Trophoblast cell (in vitro differentiated cells and primary cell): Measurements from ENCODE around the gene PIK3CG.

ENCODE experiments used
- DNase-seq, 2 donors: peaks; one replicate each; pipeline ENCODE4 v3.0.0-alpha.2; 2016
- H2AFZ ChIP-seq: 2 replicates; pipeline ENCODE4 v1.6.1; 2013; ENCODE audit warnings: low read length, moderate library complexity, mild to moderate bottlenecking; ENCODE audit not compliant: insufficient read depth, poor library complexity
- H2AK5ac ChIP-seq: 2 replicates; pipeline ENCODE4 v1.6.1; 2013; ENCODE audit warnings: mild to moderate bottlenecking, low read length
- H2BK120ac ChIP-seq: 2 replicates; pipeline ENCODE4 v1.6.1; 2013; ENCODE audit warnings: low read length, mild to moderate bottlenecking, moderate library complexity; ENCODE audit not compliant: insufficient read depth, poor library complexity
- H2BK12ac ChIP-seq: 2 replicates; pipeline ENCODE4 v1.6.1; 2013; ENCODE audit warnings: mild to moderate bottlenecking, low read length, moderate library complexity
- H2BK5ac ChIP-seq: 2 replicates; pipeline ENCODE4 v1.6.1; 2013; ENCODE audit warnings: low read length, low read depth, moderate library complexity, mild to moderate bottlenecking; ENCODE audit not compliant: poor library complexity
- H3K14ac ChIP-seq: 2 replicates; pipeline ENCODE4 v1.6.1; 2013; ENCODE audit warnings: mild to moderate bottlenecking, low read length
- H3K18ac ChIP-seq: 2 replicates; pipeline ENCODE4 v1.6.1; 2013; ENCODE audit warnings: mild to moderate bottlenecking, low read length
- H3K23ac ChIP-seq: 2 replicates; pipeline ENCODE4 v1.6.1; 2013; ENCODE audit warnings: low read length
- H3K27ac ChIP-seq: 2 replicates; pipeline ENCODE4 v1.5.1; 2013; ENCODE audit warnings: low read depth, mild to moderate bottlenecking, inconsistent platforms, low read length, moderate library complexity
- H3K27me3 ChIP-seq: 2 replicates; pipeline ENCODE4 v1.6.1; 2013; ENCODE audit warnings: inconsistent platforms, mild to moderate bottlenecking, low read length, moderate library complexity; ENCODE audit not compliant: insufficient read depth
- H3K36me3 ChIP-seq, 2 experiments: 1 replicate in 1 of 2; 2 replicates in 1 of 2; pipeline ENCODE4 v1.6.1; 2013; ENCODE audit warnings: low read length in 2 of 2, mild to moderate bottlenecking in 2 of 2, moderate library complexity in 1 of 2; ENCODE audit not compliant: insufficient read depth in 2 of 2, control insufficient read depth in 1 of 2
- H3K4ac ChIP-seq: 2 replicates; pipeline ENCODE4 v1.6.1; 2013; ENCODE audit warnings: low read depth, mild to moderate bottlenecking, low read length, moderate library complexity
- H3K4me1 ChIP-seq, 2 experiments: 1 replicate in 1 of 2; 2 replicates in 1 of 2; pipeline ENCODE4 v1.6.1; 2013; ENCODE audit warnings: low read length in 2 of 2, mild to moderate bottlenecking in 2 of 2, moderate library complexity in 1 of 2; ENCODE audit not compliant: insufficient read depth in 2 of 2, control insufficient read depth in 1 of 2
- H3K4me2 ChIP-seq: 2 replicates; pipeline ENCODE4 v1.6.1; 2013; ENCODE audit warnings: inconsistent platforms, mild to moderate bottlenecking, low read length, moderate library complexity
- H3K4me3 ChIP-seq: 2 replicates; pipeline ENCODE4 v1.5.1; 2013; ENCODE audit warnings: mild to moderate bottlenecking, low read depth, low read length, inconsistent platforms
- H3K79me1 ChIP-seq: one replicate; pipeline ENCODE4 v1.6.1; 2013; ENCODE audit warnings: low read length
- H3K79me2 ChIP-seq: 2 replicates; pipeline ENCODE4 v1.6.1; 2013; ENCODE audit warnings: low read length, mild to moderate bottlenecking; ENCODE audit not compliant: control insufficient read depth, insufficient read depth, poor library complexity
- H3K9ac ChIP-seq: 2 replicates; pipeline ENCODE4 v1.6.1; 2013; ENCODE audit warnings: mild to moderate bottlenecking, low read length
- H3K9me3 ChIP-seq: 2 replicates; pipeline ENCODE4 v1.6.1; 2013; ENCODE audit warnings: low read depth, mild to moderate bottlenecking, control low read depth, inconsistent platforms, low read length; ENCODE audit not compliant: insufficient read depth
- H4K12ac ChIP-seq: 2 replicates; pipeline ENCODE4 v1.6.1; 2013; ENCODE audit warnings: low read depth, mild to moderate bottlenecking, low read length, moderate library complexity
- H4K8ac ChIP-seq: 2 replicates; pipeline ENCODE4 v1.6.1; 2013; ENCODE audit warnings: low read depth, mild to moderate bottlenecking, low read length, moderate library complexity
- H4K91ac ChIP-seq: one replicate; pipeline ENCODE4 v1.6.1; 2013; ENCODE audit warnings: low read depth, mild to moderate bottlenecking, low read length, moderate library complexity
- WGBS: extraction: QIAGEN DNeasy Blood & Tissue Kit; methylation state at CpG from one replicate; pipeline ENCODE4 v1.1.7; 2013; ENCODE audit warnings: missing lambda C conversion rate; ENCODE audit not compliant: insufficient read length, insufficient coverage; ENCODE audit errors: extremely low coverage; 5-methylcytosine and 5-hydroxymethylcytosine counted together

The PIK3CG gene

DNA sequence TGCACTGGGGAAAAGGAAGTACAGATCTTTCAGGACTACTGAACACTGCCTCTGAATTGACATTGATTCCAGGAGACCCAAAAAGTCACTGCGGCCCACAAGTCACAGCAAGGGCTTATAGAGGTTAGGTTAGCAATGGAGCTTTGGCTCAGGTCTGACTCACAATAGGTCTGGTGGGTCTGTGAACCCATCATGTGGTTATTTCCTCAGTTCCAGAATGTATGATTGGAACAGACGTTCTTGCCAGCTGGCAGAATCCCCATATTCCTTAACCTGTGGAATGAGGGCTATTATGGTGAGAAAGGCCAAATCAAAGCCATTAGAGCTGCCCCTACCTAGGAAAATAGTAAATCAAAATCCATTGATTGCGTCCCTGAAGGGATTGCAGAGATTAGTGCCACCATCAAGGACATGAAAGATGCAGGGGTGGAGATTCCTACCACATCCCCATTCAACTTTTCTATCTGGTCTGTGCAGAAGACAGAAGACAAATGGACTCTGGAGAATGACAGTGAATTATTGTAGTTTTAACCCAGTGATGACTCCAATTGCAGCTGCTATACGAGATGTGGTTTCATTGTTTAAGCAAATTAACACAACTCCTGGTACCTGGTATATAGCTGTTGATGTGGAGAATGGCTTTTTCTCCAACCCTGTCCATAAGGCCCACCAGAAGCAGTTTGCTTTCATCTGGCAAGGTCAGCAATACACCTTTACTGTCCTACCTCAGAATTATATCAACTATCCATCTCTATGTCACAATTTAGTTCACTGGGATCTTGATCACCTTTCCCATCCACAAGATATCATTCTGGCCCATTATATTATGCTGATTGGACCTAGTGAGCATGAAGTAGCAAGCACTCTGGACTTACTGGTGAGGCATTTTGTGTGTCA lies 44.5 kb upstream of the PIK3CG start:
- Histone ChIP-seq H3K4ac (no peak overlapping the region), H4K12ac (no peak overlapping the region), H3K4me1 (no peaks in the 10 kb centered on the region), H3K36me3 (no peaks in the 10 kb centered on the region), H3K4me3 (no peak overlapping the region), H3K4me2 (no peak overlapping the region), H3K27me3 (no peaks in the 10 kb centered on the region), H4K91ac (no peak overlapping the region), H2AFZ (no peak overlapping the region), H3K23ac (no peak overlapping the region), H3K79me1 (no peaks in the 10 kb centered on the region), H3K14ac (no peak overlapping the region), H2BK120ac (no peak overlapping the region), H2BK12ac (no peak overlapping the region), H3K9ac (no peak overlapping the region), H2BK5ac (no peak overlapping the region), H2AK5ac (no peak overlapping the region), H3K79me2 (no peaks in the 10 kb centered on the region), H3K18ac (no peak overlapping the region), H3K27ac (no peak overlapping the region), H3K9me3 (no peaks in the 10 kb centered on the region), H4K8ac (no peak overlapping the region)
- no peak for DNase-seq
- no CpG with 5 or more reads among the region's 4 CpGs for WGBS

DNA sequence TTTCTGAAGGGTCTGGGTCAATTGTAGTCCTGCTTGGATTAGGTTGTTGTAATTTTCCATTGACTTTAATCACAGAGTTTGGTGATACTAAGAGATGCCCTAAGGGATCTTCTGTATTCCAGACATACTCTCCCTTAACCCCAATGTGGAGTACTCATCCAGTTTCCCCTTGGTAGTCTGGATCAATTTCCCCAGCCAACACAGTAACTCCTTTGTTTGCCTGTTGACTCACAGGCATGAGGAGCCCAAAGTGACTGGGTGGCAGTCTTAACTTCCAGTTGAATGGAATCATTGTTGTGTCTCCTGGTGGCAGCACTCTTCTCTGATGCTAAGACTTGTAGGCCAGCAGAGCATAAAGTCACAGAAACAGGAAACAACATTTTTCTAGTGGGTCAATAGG lies 41.5 kb upstream of the PIK3CG start:
- Histone ChIP-seq H3K14ac (no peak overlapping the region), H3K23ac (no peak overlapping the region), H3K4me2 (no peak overlapping the region), H2AFZ (no peak overlapping the region), H2AK5ac (no peak overlapping the region), H3K4me3 (no peak overlapping the region), H2BK120ac (no peak overlapping the region), H3K27ac (no peak overlapping the region), H4K12ac (no peak overlapping the region), H3K9ac (no peak overlapping the region), H4K8ac (no peak overlapping the region), H3K79me1 (no peaks in the 10 kb centered on the region), H3K27me3 (no peaks in the 10 kb centered on the region), H3K4me1 (no peaks in the 10 kb centered on the region), H3K18ac (no peak overlapping the region), H3K4ac (no peak overlapping the region), H4K91ac (no peak overlapping the region), H2BK5ac (no peak overlapping the region), H2BK12ac (no peak overlapping the region), H3K36me3 (no peaks in the 10 kb centered on the region), H3K9me3 (no peaks in the 10 kb centered on the region), H3K79me2 (no peaks in the 10 kb centered on the region)
- no peak for DNase-seq

GRCh38 chr7:106824458-106824857 lies 40.6 kb upstream of the PIK3CG start:
- H2BK5ac ChIP-seq = no peak overlapping the region
- H3K4me2 ChIP-seq = no peak overlapping the region
- H3K9ac ChIP-seq = no peak overlapping the region
- no peak overlapping the region for H3K18ac ChIP-seq
- H2AFZ ChIP-seq = no peak overlapping the region
- WGBS = no CpG with 5 or more reads among the region's 4 CpGs
- H2BK12ac ChIP-seq = no peak overlapping the region
- H3K23ac ChIP-seq = no peak overlapping the region
- H4K12ac ChIP-seq = no peak overlapping the region
- H3K27me3 ChIP-seq = no peaks in the 10 kb centered on the region
- peaks cover 0 to 2% of the 10 kb centered on the region in 2 experiments for H3K36me3 ChIP-seq
- H3K14ac ChIP-seq = no peak overlapping the region
- H3K4me1 ChIP-seq = no peaks in the 10 kb centered on the region
- no peak overlapping the region for H2AK5ac ChIP-seq
- no peak overlapping the region for H4K8ac ChIP-seq
- no peak for DNase-seq
- no peak overlapping the region for H2BK120ac ChIP-seq
- no peak overlapping the region for H3K4ac ChIP-seq
- H3K9me3 ChIP-seq = peaks cover 2% of the 10 kb centered on the region
- H4K91ac ChIP-seq = no peak overlapping the region
- no peaks in the 10 kb centered on the region for H3K79me2 ChIP-seq
- no peak overlapping the region for H3K4me3 ChIP-seq
- H3K27ac ChIP-seq = no peak overlapping the region
- no peaks in the 10 kb centered on the region for H3K79me1 ChIP-seq

- H3K4me1 ChIP-seq = no peaks in the 10 kb centered on the region
- no peak overlapping the region for H4K91ac ChIP-seq
- H3K27me3 ChIP-seq = no peaks in the 10 kb centered on the region
- H3K9ac ChIP-seq = no peak overlapping the region
- H3K4ac ChIP-seq = no peak overlapping the region
- no peak overlapping the region for H3K23ac ChIP-seq
- no peak overlapping the region for H3K18ac ChIP-seq
- H2BK12ac ChIP-seq = no peak overlapping the region
- H2BK5ac ChIP-seq = no peak overlapping the region
- no peak overlapping the region for H2AK5ac ChIP-seq
- H3K79me2 ChIP-seq = no peaks in the 10 kb centered on the region
- H3K4me2 ChIP-seq = no peak overlapping the region
- H4K8ac ChIP-seq = no peak overlapping the region
- H3K14ac ChIP-seq = no peak overlapping the region
- H3K36me3 ChIP-seq = peaks cover 0 to 2% of the 10 kb centered on the region in 2 experiments
- no peak overlapping the region for H4K12ac ChIP-seq
- H2BK120ac ChIP-seq = no peak overlapping the region
- no peak for DNase-seq
- H3K4me3 ChIP-seq = no peak overlapping the region
- H3K27ac ChIP-seq = no peak overlapping the region
- no peaks in the 10 kb centered on the region for H3K79me1 ChIP-seq
- no CpG with 5 or more reads among the region's 2 CpGs for whole genome bisulfite sequencing
- no peak overlapping the region for H2AFZ ChIP-seq
- H3K9me3 ChIP-seq = peaks cover 8% of the 10 kb centered on the region
These were observed 37.5 kb upstream of the PIK3CG start for GRCh38 chr7:106827626-106828025.
